Activated CD8-positive, alpha-beta memory T cell treated with anti-CD3 and anti-CD28 coated beads for 36 hours (primary cell): Measurements from ENCODE around the gene GPHA2. TPM values are rescaled to one million over a fixed set of nuclear protein-coding genes. Genes with fewer than 3 reads are reported as not detected.

ENCODE experiments used
- CTCF ChIA-PET: fragments of 350-600 bp; sonication (Branson Sonifier 250); formaldehyde crosslinking; loops from one replicate; lab custom pipeline; 2021; ENCODE audit warnings: antibody characterized with exemption; lab: Charles Lee
- POLR2A ChIA-PET: fragments of 350-600 bp; sonication (Branson Sonifier 250); formaldehyde crosslinking; loops from one replicate; lab custom pipeline; 2021; ENCODE audit warnings: antibody characterized with exemption; lab: Charles Lee
- total RNA-seq, 2 experiments: library from RNA; stranded (reverse); gene quantifications; one replicate each; pipeline ENCODE4 v1.2.3, GENCODE V29; 2021

GPHA2 gene
- total RNA-seq, 2 experiments from 2014 or later = not detected

- CTCF ChIA-PET = interaction anchor here (0.8 kb wide), 1 partner anchor 9 kb away, joined by 3 read pairs; the partner anchor contains the start of gene PPP2R5B
- POLR2A ChIA-PET = no interaction called here
Measured at GRCh38 chr11:64933213-64933934, 2.3 kb downstream of the GPHA2 start.

GRCh38 chr11:64932324-64932723, 3.4 kb downstream of the GPHA2 start:
- POLR2A ChIA-PET = no interaction called here
- CTCF ChIA-PET = no interaction called here

- ChIA-PET CTCF (no interaction called here), POLR2A (no interaction called here)
Measured at GRCh38 chr11:64931290-64931689, 4.4 kb downstream of the GPHA2 start.

- ChIA-PET CTCF (interaction anchor here (1.0 kb wide), 1 partner anchor 84 kb away, joined by 3 read pairs; the partner anchor contains the start of gene ARL2), POLR2A (no interaction called here)
Measured at GRCh38 chr11:64930340-64930739, 5.4 kb downstream of the GPHA2 start.

GRCh38 chr11:64929625-64930024, 6.1 kb downstream of the GPHA2 start:
- CTCF ChIA-PET = interaction anchor here (1.3 kb wide), 1 partner anchor 24 kb away, joined by 3 read pairs; no protein-coding TSS in a partner anchor
- POLR2A ChIA-PET = no interaction called here

GRCh38 chr11:64928957-64929356, 6.7 kb downstream of the GPHA2 start:
- ChIA-PET POLR2A (no interaction called here), CTCF (interaction anchor here (1.3 kb wide), 1 partner anchor 24 kb away, joined by 3 read pairs; no protein-coding TSS in a partner anchor)

GRCh38 chr11:64926689-64927088, 9.0 kb downstream of the GPHA2 start:
- POLR2A ChIA-PET = no interaction called here
- CTCF ChIA-PET = interaction anchor here (1.3 to 1.7 kb wide), 3 partner anchors 39 to 187 kb away, joined by 3 to 5 read pairs (median 4); partner anchors contain the start of gene ARL2

- ChIA-PET POLR2A (interaction anchor here (0.6 kb wide), 1 partner anchor 193 kb away, joined by 3 read pairs; no protein-coding TSS in a partner anchor), CTCF (interaction anchor here (1.1 to 1.7 kb wide), 5 partner anchors 8 to 88 kb away, joined by 3 to 5 read pairs (median 3); partner anchors contain the start of genes ARL2 and CDC42BPG)
Measured at GRCh38 chr11:64925536-64926436, 9.9 kb downstream of the GPHA2 start.

- CTCF ChIA-PET = interaction anchor here (1.0 to 1.7 kb wide), 5 partner anchors 9 to 89 kb away, joined by 3 to 4 read pairs (median 3); partner anchors contain the start of genes ARL2 and CDC42BPG
Measured at GRCh38 chr11:64924910-64925284, 10.8 kb downstream of the GPHA2 start.

GRCh38 chr11:64923944-64924909, 11.5 kb downstream of the GPHA2 start, which contains the start of gene PPP2R5B:
PPP2R5B (plus strand) TSS chr11:64924689; CDS start chr11:64925735, 1,046 bp downstream.
- CTCF ChIA-PET = interaction anchor here (0.5 to 1.5 kb wide), 9 partner anchors 9 to 155 kb away, joined by 3 read pairs; partner anchors contain the start of gene CDC42BPG
- POLR2A ChIA-PET = interaction anchor here (0.7 to 1.0 kb wide), 2 partner anchors 41 to 45 kb away, joined by 3 to 4 read pairs; partner anchors contain the start of gene EHD1

More at GRCh38 chr11:64924910-64925284, 10.8 kb downstream of the GPHA2 start:
- POLR2A ChIA-PET = interaction anchor here (0.7 to 1.0 kb wide), 2 partner anchors 40 to 46 kb away, joined by 3 to 4 read pairs; partner anchors contain the start of gene EHD1

GRCh38 chr11:64923151-64923661, 12.5 kb downstream of the GPHA2 start:
- CTCF ChIA-PET = interaction anchor here (0.9 to 1.1 kb wide), 2 partner anchors 11 to 105 kb away, joined by 3 read pairs; no protein-coding TSS in a partner anchor

GRCh38 chr11:64921384-64921783, 14.3 kb downstream of the GPHA2 start:
- ChIA-PET POLR2A (no interaction called here), CTCF (interaction anchor here (1.2 kb wide), 1 partner anchor 93 kb away, joined by 5 read pairs; the partner anchor contains the start of gene ARL2)

More at GRCh38 chr11:64923151-64923661, 12.5 kb downstream of the GPHA2 start:
- POLR2A ChIA-PET = no interaction called here

- CTCF ChIA-PET = interaction anchor here (1.2 kb wide), 1 partner anchor 94 kb away, joined by 5 read pairs; the partner anchor contains the start of gene ARL2
- POLR2A ChIA-PET = no interaction called here
Measured at GRCh38 chr11:64920124-64920523, 15.6 kb downstream of the GPHA2 start.

GRCh38 chr11:64919627-64920026, 16.1 kb downstream of the GPHA2 start:
- ChIA-PET POLR2A (no interaction called here), CTCF (no interaction called here)

GRCh38 chr11:64918017-64918416, 17.7 kb downstream of the GPHA2 start:
- POLR2A ChIA-PET = no interaction called here
- CTCF ChIA-PET = interaction anchor here (0.9 to 1.8 kb wide), 2 partner anchors 74 to 96 kb away, joined by 3 to 10 read pairs; partner anchors contain the start of gene ARL2

GRCh38 chr11:64917663-64917995, 18.1 kb downstream of the GPHA2 start:
- ChIA-PET CTCF (interaction anchor here (1.8 kb wide), 1 partner anchor 97 kb away, joined by 10 read pairs; the partner anchor contains the start of gene ARL2), POLR2A (no interaction called here)
